OCI-M2 (cell line): Measurements from ENCODE around the gene GBA2.

ENCODE experiments used
- DNase-seq: peaks from one replicate; lab custom pipeline; 2025; ENCODE audit not compliant: unreplicated experiment; lab: John Stamatoyannopoulos, UW

The GBA2 gene

GRCh38 chr9:35767458-35767857, 18.4 kb upstream of the GBA2 start:
- DNase-seq = no peak

GRCh38 chr9:35766997-35767396, 18.0 kb upstream of the GBA2 start:
- DNase-seq = no peak

DNA sequence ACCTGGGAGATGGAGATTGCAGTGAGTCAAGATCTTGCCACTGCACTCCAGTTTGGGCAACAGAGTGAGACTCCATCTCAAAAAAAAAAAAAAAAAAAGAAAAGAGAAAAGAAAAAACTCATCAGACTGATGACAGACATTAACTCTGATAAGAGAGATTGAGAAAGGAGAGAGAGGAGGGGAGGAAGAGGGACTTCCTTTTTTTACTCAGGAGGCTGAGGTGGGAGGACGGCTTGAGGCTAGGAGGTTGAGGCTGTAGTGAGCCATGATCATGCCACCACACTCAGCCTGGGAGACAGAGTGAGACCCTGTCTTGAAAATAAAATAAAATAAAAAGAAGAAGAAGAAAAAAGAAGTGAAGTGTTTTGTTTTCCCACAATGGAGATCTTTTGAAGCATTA, 14.8 kb upstream of the GBA2 start:
- no peak for DNase-seq

GRCh38 chr9:35763181-35763580, 14.2 kb upstream of the GBA2 start:
- no peak for DNase-seq

DNA sequence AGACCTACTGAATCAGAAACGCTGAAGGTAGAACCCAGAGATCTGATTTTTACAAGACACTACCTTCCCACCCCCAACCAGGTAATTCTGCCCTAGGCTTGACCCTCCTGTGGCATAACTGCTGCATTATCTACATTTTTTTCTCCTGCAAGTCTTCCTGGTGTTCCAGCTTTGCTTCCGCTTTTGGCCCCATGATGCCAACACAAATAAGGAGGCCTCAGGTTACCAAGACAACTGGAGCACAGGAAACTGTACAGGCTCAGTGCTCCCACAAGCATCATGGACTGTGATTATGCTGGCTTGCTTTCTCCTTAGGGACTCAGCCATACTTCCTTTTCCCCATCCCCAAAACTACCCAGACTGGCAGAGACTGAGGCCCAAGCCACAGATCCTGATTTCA, 11.6 kb upstream of the GBA2 start:
- DNase-seq = no peak

- no peak for DNase-seq
Observed at GRCh38 chr9:35759795-35760194, 10.8 kb upstream of the GBA2 start.

- DNase-seq = no peak
Observed at GRCh38 chr9:35758475-35759050, 9.5 kb upstream of the GBA2 start.

- DNase-seq = no peak
Observed at GRCh38 chr9:35757892-35758275, 8.9 kb upstream of the GBA2 start.

DNA sequence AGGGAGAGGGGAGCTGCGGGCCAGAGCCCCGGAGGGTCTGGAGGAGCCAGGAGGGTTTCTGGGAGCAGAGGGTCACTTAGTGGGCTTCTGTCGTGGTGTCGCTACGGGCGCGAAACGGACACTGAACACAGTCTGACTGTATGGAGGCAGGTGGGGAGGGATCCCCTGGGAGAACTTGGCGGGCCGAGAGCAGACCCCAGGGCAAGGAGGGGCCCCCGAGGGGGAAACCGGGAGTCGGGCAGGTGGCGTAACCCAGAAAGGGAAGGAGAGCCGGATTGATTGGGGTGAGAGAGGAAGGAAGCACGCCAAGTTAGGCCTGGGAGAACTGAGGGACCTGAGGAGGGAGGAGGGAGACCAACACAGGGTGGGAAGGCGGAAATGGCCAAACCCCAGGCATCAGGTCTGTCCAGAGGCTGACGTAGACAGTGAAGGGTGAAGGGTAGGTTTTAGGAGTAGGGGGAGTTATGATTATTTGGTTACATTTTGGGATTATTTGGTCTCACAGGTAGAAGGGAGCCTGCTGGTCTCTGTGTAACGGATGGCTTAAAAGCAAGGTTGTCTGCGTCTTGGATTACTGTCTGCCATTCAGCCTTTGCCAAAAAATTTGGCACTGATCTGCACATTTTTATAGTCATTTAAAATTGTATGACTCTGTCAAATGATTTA, 8.3 kb upstream of the GBA2 start:
- DNase-seq = no peak

GRCh38 chr9:35756275-35757225, 7.5 kb upstream of the GBA2 start:
- DNase-seq = no peak

GRCh38 chr9:35755071-35755470, 6.0 kb upstream of the GBA2 start:
- no peak for DNase-seq

DNA sequence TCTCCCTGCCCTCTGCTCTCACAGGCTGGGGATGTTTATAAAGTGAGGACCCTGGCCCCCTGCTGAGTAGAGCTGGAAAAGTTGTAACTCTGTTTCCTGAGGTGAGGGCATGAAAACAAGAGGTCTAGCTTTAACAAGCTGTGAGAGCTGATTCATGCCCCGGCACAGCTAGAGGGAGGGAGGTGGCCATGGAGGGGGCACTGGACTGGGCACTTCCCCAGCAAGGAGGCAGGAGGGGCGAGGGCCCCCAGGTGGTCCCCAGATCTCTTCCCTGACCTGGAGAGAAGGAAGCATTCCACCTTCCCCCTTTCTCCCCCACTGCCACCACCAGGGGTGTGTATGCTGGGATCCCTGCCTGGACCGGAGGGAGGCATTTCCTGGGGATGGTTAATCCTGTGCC, 5.2 kb upstream of the GBA2 start, which contains the start of gene MSMP:
TSS of gene MSMP (minus strand) at position 13 of the 400 bp plus-strand sequence. CDS start 147 bp downstream, outside the sequence.
- no peak for DNase-seq

DNA sequence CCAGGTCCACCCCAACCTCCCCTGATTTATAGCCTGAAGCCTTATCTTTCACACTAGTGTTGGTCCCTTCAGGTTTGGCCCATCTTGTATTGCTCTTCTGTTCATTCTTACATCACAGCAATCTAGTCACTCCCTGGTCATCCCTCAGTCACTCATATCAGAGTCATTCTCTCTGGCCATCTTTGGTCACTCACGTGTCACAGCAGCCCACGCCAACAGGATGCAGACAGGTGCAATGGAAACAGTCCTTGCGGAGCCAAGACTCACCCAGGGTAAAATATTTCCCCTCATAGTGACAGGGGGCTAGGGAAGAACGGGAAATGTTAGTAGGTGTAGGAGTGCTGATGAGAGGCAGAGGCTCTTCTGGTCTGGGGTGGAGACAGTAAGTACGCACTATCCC, 4.4 kb upstream of the GBA2 start:
- no peak for DNase-seq

- no peak for DNase-seq
Observed at GRCh38 chr9:35750256-35750531, 1.2 kb upstream of the GBA2 start.

DNA sequence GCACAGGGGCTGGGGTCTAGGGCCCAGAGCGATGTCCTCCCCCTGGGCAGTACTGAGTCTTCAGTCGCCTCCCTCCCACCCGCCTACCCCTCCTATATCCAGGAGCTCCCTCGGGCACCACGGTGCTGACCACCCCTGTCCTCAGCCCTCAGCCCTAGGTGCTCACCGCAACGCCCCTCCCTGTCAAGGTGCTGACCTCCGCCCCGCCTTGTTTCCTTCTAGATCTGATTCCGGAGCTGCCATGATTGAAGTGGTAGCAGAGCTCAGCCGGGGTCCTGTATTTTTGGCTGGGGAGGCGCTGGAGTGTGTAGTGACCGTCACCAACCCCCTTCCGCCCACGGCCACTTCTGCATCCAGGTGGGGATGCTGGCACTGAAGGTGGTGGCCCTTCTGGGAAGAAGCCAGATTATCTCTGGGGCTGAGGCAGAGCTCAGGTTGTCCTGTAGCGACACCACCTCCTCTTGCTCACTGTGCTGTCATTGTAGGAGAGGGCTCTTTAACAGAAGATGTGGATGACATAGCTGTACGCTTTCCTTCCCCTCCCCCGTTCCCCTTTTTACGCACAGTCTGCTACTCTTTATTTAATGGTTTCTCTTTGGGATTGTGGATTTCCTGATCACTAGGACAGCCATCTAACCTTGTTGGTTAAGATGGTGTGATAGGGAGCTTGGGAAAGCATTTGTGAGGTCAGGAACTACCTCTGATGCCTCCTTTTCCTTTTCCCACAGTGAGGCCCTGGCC, 657 bp upstream of the GBA2 start:
- no peak for DNase-seq

GRCh38 chr9:35748242-35748857, 678 bp downstream of the GBA2 start:
- DNase-seq = no peak

GRCh38 chr9:35746583-35746982, 2.4 kb downstream of the GBA2 start:
- no peak for DNase-seq

GRCh38 chr9:35745569-35745968, 3.5 kb downstream of the GBA2 start:
- no peak for DNase-seq

DNA sequence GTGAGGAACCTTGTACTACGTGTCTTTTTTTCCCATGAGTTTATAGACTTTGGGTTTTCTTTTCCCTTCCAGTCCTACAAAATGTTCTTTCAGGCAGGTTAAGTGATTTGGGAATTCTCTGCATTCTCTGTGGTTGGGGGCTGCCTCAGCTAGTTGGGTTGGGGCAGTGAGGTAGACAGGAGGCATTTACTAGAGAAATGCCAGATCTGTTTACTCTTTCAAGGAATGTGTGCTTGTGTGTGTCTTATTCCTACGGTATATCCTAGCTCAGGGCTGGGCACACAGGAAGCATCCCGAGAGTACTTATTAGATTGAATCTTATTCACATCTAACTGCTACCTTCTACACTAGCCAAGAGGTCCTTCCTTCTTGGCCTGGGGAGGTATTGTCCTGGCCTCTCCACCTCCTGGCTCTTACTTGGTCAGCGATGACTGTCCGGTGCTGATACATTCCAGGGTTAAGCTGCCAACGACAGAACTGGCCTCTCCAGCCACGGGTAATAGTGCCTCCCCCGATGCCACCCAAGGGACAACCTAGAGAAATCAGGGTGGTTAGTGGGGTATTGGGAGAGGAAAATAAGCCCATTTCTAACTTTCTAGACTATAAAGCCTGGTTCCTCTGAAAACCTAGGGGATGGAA, 5.0 kb downstream of the GBA2 start:
- no peak for DNase-seq

- no peak for DNase-seq
Observed at GRCh38 chr9:35743452-35743851, 5.6 kb downstream of the GBA2 start.

GRCh38 chr9:35741740-35742139, 7.3 kb downstream of the GBA2 start:
- no peak for DNase-seq
